CD4-positive, alpha-beta T cell treated with Interleukin-15 for 1 hour (primary cell): Measurements from ENCODE around the gene HBM.
A peak's percentile ranks its signal among the peaks of the same experiment; 100 is the strongest.

Experiments used
- DNase-seq: peaks from one replicate; pipeline ENCODE4 v3.0.0-alpha.2; 2020

Gene HBM

GRCh38 chr16:165539-166374 lies at the start of gene HBM:
Gene HBM (plus strand): TSS chr16:165978. CDS start chr16:165998, 20 bp downstream.
- no peak for DNase-seq

DNA sequence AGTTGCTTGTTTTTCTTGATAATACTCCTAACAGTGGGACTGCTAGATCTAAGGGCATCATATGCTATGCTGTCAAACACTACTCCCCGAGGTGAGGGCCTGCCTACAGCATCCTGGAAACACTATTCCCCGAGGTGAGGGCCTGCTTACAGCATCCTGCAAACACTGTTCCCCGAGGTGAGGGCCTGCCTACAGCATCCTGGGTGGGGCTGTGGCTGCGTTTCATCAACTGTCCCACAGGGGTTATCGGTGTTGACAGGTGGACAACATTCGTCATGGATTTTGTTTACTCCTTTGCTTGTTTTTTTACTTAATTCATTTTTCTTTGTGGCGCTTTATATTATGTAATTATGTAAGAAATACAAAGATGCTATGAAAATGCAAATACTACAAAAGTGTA lies 49.8 kb upstream of the HBM start:
- no peak for DNase-seq

- peak; percentile 68 for DNase-seq
These were observed 48.1 kb upstream of the HBM start for GRCh38 chr16:117379-118365.

GRCh38 chr16:118857-119256 lies 46.9 kb upstream of the HBM start:
- DNase-seq, result no peak

DNA sequence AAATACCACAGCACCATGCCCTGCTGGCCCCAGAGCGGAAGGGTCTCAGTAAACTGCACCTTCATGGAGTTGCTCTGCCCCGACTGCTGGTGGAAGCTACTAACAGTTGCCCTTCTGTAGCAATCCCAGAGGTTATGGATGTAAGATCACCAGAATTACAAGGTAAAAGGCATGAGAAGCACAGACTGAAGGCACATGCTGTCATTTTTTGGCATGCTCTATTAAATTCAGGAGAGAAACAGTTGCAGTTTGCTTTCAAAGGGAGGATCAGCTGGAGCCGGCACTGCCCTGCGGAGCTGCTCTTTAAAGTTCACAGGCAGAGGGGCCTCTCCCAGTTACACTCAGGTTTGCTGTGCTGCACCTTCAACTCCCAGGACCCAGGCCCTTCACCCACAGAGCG lies 46.5 kb upstream of the HBM start:
- DNase-seq, result no peak

DNA sequence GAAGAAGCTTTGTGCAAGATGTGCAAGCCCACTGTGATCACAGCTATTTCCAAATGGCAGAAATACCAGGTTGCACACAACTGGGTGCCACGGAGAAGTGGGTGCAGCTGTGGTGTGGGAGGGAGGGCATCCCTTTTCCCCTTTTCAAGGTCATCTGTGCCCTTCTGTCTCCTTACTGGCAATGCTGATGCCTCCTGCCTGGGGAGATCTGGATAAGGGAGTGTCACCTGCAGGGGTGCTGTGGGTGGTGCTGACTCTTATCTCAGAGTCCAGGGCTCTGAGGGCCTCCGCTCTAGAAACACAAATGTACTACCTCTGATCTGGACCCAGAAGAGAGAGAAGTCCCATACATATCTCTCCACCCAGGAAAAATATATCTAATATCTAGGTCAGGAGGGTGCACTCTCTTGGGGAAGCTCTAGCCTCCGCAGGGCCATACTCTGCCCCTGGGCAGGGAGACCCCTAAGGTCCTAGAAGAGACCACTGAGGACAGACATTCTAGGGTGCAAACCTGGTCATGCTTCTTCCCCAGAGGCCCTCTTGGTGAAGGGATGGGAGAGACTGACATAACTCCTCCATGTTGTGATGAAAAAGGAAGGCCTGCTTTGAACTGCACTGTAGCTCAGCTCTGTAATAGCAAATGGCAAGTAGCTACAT lies 45.8 kb upstream of the HBM start:
- DNase-seq, result no peak

DNA sequence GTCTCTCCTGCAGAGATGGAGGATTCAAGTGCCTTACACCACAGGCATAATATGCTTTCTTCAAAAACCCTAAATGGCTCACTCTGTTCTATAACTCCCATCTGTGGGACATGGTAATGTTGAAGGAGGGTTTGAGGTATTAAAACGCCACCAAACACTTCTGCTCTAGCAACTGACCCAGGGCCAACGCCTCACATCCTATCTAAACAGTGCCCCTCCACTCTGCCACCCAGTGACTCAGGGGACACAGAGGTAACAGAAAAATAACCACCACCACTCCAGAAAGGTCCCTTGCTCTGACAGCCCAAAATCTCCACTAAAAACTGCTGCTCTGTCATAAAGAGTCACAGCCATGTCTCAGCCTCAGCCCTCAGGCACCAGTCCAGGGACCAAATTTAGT lies 45.0 kb upstream of the HBM start:
- DNase-seq, result no peak

DNA sequence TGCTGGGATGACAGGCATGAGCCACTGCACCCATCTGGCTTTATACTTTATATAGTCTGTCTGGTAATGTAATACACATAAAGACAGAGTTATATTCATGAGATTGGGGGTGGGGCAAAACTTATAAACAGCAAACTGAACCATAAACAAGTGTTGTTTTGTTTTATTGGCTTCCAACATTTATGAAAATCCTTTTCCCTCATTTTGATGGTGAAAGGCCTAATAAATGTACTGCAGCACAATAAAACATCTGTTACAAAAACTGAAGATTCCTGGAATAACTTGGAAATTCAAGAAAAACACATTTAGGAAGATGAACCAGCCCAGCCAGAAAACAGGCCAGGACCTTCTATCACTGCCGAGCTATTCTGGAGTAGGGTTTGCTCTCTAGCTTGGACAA lies 43.4 kb upstream of the HBM start:
- DNase-seq, result no peak

- peak; percentile 22 for DNase-seq
These were observed 42.0 kb upstream of the HBM start for GRCh38 chr16:123558-124350.

DNA sequence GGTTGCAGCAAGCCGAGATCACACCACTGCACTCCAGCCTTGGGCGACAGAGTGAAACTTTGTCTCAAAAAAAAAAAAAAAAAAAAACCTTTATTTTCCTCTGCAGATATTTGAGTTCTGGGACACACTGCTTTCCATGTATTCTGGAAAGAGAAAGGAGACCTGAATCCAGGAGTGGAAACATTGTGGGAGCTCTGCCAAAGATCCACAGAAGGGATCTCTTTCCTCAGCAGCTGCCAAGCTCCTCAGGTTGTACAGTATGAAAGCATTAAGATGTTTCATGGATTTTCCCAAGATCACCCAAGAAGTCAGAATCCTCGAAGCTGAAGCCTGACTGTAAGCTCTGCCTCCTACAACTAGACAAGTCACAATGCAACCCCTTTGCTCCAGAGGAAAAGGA lies 40.8 kb upstream of the HBM start:
- DNase-seq, result no peak

DNA sequence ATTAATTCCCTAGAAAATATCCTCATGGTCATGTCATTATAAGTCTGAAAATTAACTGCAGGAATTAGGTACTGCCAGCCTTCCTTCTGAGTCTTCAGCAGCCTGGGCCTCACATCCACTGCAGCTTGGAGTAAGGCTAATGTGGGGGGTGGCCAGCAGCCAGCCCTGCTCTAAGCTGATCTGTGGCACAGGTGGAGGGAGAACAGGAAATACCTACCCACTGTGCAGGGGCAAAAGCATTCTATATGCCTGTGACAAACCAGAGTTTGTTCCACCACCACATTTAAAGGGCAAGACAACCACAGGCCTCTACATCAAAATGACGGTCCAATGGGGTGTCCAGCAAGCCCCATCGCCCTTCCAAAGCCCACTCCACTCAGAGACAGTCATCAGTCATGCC lies 36.7 kb upstream of the HBM start:
- DNase-seq, result no peak

GRCh38 chr16:130533-131173 lies 35.1 kb upstream of the HBM start:
- no peak for DNase-seq

DNA sequence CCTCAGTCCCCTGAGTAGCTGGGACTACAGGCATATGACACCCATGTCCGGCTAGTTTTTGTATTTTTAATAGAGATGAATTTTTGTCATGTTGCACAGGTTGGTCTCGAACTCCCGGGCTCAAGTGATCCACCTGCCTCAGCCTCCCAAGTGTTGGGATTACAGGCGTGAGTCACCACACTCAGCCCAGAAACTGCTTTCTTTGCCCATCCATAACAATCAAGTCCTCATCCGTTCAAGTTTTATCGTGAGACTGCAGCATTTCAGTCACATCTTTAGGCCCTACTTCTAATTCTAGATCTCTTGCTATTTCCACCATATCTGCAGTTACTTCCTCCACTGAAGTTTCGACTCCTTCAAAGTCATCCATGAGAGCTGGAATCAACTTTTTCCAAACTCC lies 33.7 kb upstream of the HBM start:
- no peak for DNase-seq

DNA sequence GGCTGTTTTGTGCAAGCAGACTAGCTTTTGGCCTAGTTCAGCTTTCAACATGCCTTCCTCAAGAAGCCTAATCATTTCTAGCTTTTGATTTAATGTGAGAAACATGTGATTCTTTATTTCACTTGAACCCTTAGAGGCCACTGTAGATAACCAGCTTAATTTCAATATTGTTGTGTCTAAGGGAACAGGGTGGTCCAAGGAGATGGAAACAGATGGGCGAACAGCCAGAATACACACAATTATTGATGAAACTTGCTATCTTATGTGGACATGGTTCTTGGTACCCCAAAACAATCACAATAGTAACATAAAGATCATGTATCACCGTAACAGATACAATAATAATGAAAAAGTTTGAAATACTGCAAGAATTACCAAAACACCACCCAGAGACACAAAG lies 32.1 kb upstream of the HBM start:
- no peak for DNase-seq

DNA sequence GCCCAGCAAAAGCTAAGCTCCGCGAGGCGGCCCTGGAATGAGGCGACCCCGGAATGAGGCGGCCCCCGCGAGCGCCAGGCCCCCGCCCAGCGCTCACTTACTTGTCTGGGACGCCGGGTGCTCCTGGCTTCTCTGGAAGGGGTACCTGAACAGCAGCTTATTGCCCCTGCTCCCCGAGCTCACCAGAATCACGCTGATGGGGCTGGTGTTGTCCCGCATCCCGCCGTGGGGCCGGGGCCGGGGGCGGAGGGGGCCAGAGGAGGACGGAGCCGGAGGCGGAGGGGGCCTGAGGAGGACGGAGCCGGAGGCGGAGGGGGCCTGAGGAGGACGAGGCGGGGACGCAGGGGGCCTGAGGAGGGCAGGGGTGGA lies 27.7 kb upstream of the HBM start:
- no peak for DNase-seq

DNA sequence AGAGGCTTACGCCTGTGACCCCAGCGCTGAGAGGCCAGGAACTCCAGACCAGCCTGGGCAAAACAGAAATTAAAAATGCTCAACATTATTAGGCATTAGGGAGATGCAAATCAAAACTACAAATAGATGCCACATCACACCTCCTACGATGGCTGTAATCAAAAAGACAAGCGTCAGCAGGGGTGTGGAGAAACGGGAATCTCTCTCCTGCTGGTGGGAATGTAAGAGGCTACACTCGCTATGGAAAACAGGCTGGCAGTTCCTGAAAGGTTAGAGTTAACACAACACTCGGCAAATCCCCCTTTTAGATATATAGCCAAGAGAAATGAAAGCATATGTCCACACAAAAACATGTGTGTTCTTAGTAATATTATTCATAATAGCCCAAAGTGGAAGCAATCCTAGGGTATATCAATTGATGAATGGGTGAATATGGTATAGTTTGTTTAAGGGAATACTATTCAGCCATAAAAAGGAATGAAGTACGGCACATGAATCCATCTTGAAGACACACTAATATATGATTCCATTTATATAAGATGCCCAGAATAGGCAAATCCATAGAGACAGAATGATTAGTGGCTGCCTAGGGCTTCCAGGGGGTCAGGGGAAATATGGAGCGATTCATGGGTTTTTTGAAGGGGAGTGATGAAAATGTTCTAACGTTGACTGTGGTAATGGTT lies 25.5 kb upstream of the HBM start:
- no peak for DNase-seq

- no peak for DNase-seq
These were observed 23.3 kb upstream of the HBM start for GRCh38 chr16:142405-142967.

GRCh38 chr16:143047-143446 lies 22.7 kb upstream of the HBM start:
- DNase-seq, result no peak

DNA sequence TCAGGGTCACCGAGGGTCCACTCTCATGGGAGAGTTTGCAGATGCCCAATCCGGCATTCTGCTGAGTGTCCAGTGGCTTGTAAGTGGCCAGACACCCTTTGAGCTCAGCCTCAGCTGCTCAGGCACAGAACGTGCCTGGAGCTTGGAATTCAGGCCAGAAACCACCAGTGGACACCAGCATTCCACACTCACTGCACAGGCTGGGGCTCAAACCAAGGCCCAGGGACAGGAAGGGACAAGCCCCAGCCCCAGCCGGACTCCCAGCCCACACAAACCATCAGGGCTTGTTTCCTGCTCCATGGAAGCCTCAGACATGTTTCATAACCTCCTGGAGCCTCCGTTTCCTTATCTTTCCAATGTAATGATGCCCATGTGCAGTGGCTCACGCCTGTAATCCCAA lies 22.3 kb upstream of the HBM start:
- DNase-seq, result no peak

DNA sequence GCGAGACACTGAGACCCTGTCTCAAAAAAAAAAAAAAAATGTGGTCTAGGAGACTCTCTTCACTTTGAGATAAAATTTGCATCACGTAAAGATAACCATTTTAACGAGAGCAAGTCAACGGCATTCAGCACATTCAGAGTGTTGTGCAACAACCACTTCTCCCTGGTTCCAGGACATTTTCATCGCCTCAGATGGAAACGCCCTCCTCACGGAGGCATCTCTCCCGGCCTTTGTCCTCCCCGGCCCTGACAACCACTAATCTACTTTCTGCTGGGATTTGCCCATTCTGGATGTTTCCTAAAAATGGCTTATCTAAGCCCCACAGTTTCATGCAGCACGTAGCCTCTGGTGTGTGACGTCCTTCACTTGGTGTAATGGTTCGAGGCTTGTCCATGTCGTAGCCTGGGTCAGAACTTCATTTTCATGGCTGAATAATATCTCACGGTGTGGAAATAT lies 21.0 kb upstream of the HBM start:
- no peak for DNase-seq

DNA sequence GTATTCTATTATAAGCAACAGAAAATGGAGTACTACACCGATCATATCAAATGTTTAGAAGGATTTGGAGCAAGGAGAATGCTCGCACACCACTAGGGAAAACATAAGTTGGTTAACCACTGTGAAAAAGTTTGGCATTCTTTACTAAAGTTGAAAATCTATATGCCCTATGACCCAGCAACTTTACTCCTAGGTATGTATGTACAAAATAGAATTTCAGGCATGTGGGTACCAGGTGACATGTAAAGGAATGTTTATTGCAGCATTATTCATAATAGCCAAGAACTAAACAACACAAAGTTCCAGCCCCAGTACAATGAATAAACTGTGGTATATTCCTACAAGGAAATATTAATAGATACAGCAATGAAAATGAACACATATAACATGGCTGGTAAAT lies 19.1 kb upstream of the HBM start:
- DNase-seq, result no peak
